Measurements from ENCODE around the gene P3H1. TPM values are rescaled to one million over a fixed set of nuclear protein-coding genes. Genes with fewer than 3 reads are reported as not detected.
"Not testable (repeated sequence)": the region's sequence is repeated elsewhere in the genome, so short reads cannot be mapped to it uniquely, and the experiment has no call there.

Gene P3H1
- total RNA-seq, 4 donors from 2014 or later: 3.0 to 7.0 (median 5.6) TPM

DNA sequence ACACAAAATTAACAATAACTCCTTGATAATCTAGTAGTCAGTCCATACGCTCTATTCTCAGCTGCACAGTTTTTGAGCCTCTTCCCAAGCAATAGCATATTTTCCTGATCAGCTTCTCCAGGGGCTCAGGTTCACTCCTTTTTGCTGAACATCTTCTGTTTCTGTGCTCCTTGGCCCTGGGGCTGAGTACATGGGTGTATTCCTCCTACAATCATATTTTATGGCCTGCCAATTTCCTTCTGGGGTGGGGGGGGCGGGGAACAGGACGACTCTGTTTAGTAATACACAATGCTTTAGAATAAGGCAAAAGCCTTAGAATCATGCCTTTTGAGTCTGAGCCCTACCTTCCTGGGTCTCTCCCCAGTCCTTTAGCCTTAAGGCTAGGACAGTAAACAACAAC, 35.2 kb downstream of the P3H1 start:
- intact Hi-C loops (cut with DNase I; ENCODE audit: low total_unique reads): no loop called here

DNA sequence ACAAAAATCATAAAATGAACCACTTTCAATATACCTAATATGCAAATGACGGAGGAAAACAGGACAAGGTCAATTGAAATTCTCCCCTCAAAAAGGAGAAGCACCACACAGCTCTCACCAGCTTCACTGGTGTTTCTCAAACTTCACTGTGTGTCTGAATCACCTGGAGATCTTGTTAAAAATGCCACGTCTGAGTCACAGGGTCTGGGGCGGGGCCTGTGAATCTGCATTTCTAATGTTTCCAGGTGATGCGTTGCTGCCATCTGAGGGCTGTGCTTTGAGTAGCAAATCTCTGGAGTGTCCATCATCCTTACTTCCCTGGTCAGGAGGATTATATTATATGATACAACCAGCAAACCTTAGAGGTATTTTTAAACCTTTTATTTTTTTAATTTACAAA, 35.8 kb downstream of the P3H1 start:
- Histone ChIP-seq H3K4me3 (no peak overlapping the region), H3K36me3 (no peaks in the 10 kb centered on the region), H3K27ac (no peak overlapping the region), H3K27me3 (no peaks in the 10 kb centered on the region), H3K4me1 (no peaks in the 10 kb centered on the region), H3K9me3 (no peaks in the 10 kb centered on the region)
- in situ Hi-C loops (cut with MboI; ENCODE audit: low sequenced_read_pairs in 4 of 4): loop anchor here in 1 of 4 donors (25.0 kb wide), 2 partner anchors 169 to 594 kb away; no protein-coding TSS in a partner anchor
- no peak for ATAC-seq
- no peak for DNase-seq
- TF ChIP-seq POLR2A (IDR thresholded peaks at IDR 0.05): no peak
- TF ChIP-seq, protein P1, sequence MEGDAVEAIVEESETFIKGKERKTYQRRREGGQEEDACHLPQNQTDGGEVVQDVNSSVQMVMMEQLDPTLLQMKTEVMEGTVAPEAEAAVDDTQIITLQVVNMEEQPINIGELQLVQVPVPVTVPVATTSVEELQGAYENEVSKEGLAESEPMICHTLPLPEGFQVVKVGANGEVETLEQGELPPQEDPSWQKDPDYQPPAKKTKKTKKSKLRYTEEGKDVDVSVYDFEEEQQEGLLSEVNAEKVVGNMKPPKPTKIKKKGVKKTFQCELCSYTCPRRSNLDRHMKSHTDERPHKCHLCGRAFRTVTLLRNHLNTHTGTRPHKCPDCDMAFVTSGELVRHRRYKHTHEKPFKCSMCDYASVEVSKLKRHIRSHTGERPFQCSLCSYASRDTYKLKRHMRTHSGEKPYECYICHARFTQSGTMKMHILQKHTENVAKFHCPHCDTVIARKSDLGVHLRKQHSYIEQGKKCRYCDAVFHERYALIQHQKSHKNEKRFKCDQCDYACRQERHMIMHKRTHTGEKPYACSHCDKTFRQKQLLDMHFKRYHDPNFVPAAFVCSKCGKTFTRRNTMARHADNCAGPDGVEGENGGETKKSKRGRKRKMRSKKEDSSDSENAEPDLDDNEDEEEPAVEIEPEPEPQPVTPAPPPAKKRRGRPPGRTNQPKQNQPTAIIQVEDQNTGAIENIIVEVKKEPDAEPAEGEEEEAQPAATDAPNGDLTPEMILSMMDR (IDR thresholded peaks at IDR 0.05 in 4 of 5, conservative IDR thresholded peaks at IDR 0.05 in 1 of 5): no peak
- intact Hi-C loops (cut with DNase I; ENCODE audit: low total_unique reads): no loop called here

More for the DNA sequence above, 35.2 kb downstream of the P3H1 start:
- Histone ChIP-seq H3K27ac (no peak overlapping the region), H3K9me3 (no peaks in the 10 kb centered on the region), H3K4me1 (no peaks in the 10 kb centered on the region), H3K4me3 (no peak overlapping the region), H3K27me3 (no peaks in the 10 kb centered on the region), H3K36me3 (no peaks in the 10 kb centered on the region)
- no peak for TF ChIP-seq POLR2A (IDR thresholded peaks at IDR 0.05)
- TF ChIP-seq, protein P1 (IDR thresholded peaks at IDR 0.05 in 4 of 5, conservative IDR thresholded peaks at IDR 0.05 in 1 of 5): no peak
- in situ Hi-C loops (cut with MboI; ENCODE audit: low sequenced_read_pairs in 4 of 4): loop anchor here in 1 of 4 donors (25.0 kb wide), 2 partner anchors 169 to 594 kb away; no protein-coding TSS in a partner anchor
- ATAC-seq: no peak
- no peak for DNase-seq

DNA sequence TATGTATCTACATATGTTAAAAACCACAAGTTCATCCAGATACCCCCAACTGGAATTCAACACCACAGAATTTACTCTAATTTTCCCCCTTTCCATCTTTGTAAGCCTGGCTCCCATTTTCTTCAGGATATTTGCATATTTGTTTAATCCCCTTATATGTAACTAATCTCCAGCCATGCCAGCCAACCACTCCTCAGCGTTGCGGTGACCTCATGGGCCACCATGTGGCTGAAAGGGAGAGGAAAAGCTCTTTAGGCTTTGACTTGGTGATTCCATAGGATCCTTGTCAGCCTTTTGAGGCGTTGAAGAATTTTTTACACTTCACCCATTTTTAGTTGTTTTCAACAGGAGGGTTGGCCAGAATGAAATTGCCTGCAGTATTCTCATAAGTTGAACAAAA, 36.8 kb downstream of the P3H1 start:
- Histone ChIP-seq H3K27ac (no peak overlapping the region), H3K27me3 (no peaks in the 10 kb centered on the region), H3K36me3 (no peaks in the 10 kb centered on the region), H3K9me3 (no peaks in the 10 kb centered on the region), H3K4me1 (no peaks in the 10 kb centered on the region), H3K4me3 (no peak overlapping the region)
- DNase-seq (no peak), ATAC-seq (no peak)
- in situ Hi-C loops (cut with MboI; ENCODE audit: low sequenced_read_pairs in 4 of 4): loop anchor here in 1 of 4 donors (25.0 kb wide), 2 partner anchors 168 to 593 kb away; no protein-coding TSS in a partner anchor
- no peak for TF ChIP-seq POLR2A (IDR thresholded peaks at IDR 0.05)
- TF ChIP-seq, protein P1 (IDR thresholded peaks at IDR 0.05 in 4 of 5, conservative IDR thresholded peaks at IDR 0.05 in 1 of 5): no peak
- intact Hi-C loops (cut with DNase I; ENCODE audit: low total_unique reads): no loop called here

DNA sequence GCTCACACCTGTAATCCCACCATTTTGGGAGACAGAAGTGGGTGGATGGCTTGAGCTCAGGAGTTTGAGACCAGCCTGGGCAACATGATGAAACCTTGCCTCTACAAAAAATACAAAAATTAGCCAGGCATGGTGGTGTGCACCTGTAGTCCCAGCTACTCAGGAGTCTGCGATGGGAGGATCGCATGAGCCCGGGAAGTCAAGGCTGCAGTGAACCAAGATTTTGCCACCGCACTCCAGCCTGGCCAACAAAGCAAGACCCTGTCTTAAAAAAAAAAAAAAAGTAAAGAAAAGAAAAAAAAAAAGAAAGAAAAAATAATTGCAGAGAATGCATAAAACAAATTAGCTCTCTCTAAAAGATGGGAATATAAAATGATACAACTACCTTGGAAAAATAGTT, 41.0 kb downstream of the P3H1 start:
- H3K36me3 ChIP-seq; H3K9me3 ChIP-seq; ATAC-seq; H3K27ac ChIP-seq; DNase-seq; H3K4me3 ChIP-seq; H3K27me3 ChIP-seq; intact Hi-C loops (cut with DNase I; ENCODE audit: low total_unique reads); H3K4me1 ChIP-seq: not testable (repeated sequence)
- in situ Hi-C loops (cut with MboI; ENCODE audit: low sequenced_read_pairs in 4 of 4): loop anchor here in 1 of 4 donors (25.0 kb wide), 2 partner anchors 164 to 589 kb away; no protein-coding TSS in a partner anchor

DNA sequence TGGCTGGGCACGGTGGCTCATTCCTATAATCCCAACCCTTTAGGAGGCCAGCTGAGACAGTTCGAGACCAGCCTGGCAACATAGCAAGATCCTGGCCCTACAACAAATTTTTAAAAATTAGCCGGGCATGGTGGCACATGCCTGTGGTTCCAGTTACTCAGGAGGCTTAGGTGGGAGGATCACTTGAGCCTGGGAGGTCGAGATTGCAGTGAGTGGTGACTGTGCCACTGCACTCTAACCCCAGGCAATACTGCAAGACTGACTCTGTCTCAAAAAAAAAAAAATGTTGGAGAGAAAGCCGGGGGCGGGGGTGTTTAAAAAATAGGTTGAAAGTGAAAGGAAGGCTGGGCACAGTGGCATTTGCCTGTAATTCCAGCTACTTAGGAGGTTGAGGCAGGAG, 43.3 kb downstream of the P3H1 start:
- Histone ChIP-seq H3K4me1 (no peaks in the 10 kb centered on the region), H3K4me3 (no peak overlapping the region), H3K36me3 (peaks cover 0 to under 1% of the 10 kb centered on the region in 2 donors), H3K27ac (no peak overlapping the region), H3K9me3 (no peaks in the 10 kb centered on the region), H3K27me3 (no peaks in the 10 kb centered on the region)
- intact Hi-C loops (cut with DNase I; ENCODE audit: low total_unique reads) (no loop called here), in situ Hi-C loops (cut with MboI; ENCODE audit: low sequenced_read_pairs in 4 of 4) (no loop called here)
- ATAC-seq (no peak), DNase-seq (no peak)
- TF ChIP-seq, protein P1 (IDR thresholded peaks at IDR 0.05 in 4 of 5, conservative IDR thresholded peaks at IDR 0.05 in 1 of 5): no peak

DNA sequence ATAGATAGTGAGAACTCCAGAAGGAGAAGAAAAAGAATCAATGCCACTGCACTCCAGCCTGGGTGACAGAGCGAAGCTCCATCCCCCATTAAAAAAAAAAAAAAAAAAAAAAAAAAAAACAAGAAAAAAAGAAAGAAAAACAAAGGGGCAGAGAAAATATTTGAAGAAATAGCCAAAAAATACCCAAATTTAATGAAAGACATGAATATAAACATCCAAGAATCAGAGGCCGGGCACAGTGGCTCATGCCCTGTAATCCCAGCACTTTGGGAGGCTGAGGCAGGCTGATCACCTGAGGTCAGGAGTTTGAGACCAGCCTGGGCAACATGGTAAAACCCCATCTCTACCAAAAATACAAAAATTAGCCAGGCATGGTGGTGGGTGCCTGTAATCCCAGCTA, 44.4 kb downstream of the P3H1 start:
- H3K27ac ChIP-seq; H3K4me3 ChIP-seq; in situ Hi-C loops (cut with MboI; ENCODE audit: low sequenced_read_pairs in 4 of 4); H3K36me3 ChIP-seq; H3K27me3 ChIP-seq; H3K4me1 ChIP-seq; DNase-seq; ATAC-seq; H3K9me3 ChIP-seq; intact Hi-C loops (cut with DNase I; ENCODE audit: low total_unique reads): not testable (repeated sequence)

All from gastrocnemius medialis (tissue), 4 donors.